K562 (cell line): ENCODE measurements around the gene RPS27. TPM values are rescaled to one million over a fixed set of nuclear protein-coding genes. Genes with fewer than 3 reads are reported as not detected.
A peak's percentile ranks its signal among the peaks of the same experiment; 100 is the strongest.

Source experiments
- CBFB ChIP-seq: sonication (generic); formaldehyde crosslinking; IDR thresholded peaks from 2 replicates; pipeline ENCODE4 v1.4.0; 2020; ENCODE audit warnings: mild to moderate bottlenecking, missing genetic modification reagents
- DACH1 ChIP-seq: fragments of 450-650 bp; IDR thresholded peaks from 2 replicates; pipeline ENCODE4 v1.6.1; 2018; ENCODE audit not compliant: partially characterized antibody
- E2F6 ChIP-seq, 2 experiments: IDR thresholded peaks; 2 replicates each; pipeline ENCODE4 v1.6.1; 2011; ENCODE audit warnings: borderline replicate concordance in 1 of 2, control low read depth in 1 of 2, low read depth in 1 of 2, low read length in 1 of 2, mild to moderate bottlenecking in 1 of 2, mixed read lengths in 1 of 2, moderate library complexity in 1 of 2; ENCODE audit not compliant: insufficient read depth in 1 of 2, insufficient read length in 1 of 2, poor library complexity in 1 of 2, severe bottlenecking in 1 of 2; ENCODE audit errors: extremely low read depth in 1 of 2
- GTF3C2 ChIP-seq: IDR thresholded peaks from 3 replicates; pipeline ENCODE4 v1.6.1; 2011; ENCODE audit warnings: borderline replicate concordance, mild to moderate bottlenecking, moderate library complexity; ENCODE audit not compliant: insufficient read length; ENCODE audit errors: extremely low read depth
- MCM7 ChIP-seq, 2 experiments: fragments of 450-650 bp; IDR thresholded peaks; 2 replicates each; pipeline ENCODE4 v1.6.1; 2016 to 2018
- MITF ChIP-seq: IDR thresholded peaks from 2 replicates; pipeline ENCODE4 v1.6.1; 2014; ENCODE audit warnings: antibody characterized with exemption
- MYBL2 ChIP-seq, 2 experiments: fragments of 450-650 bp in 1 of 2; sonication (generic) in 1 of 2; formaldehyde crosslinking in 1 of 2; IDR thresholded peaks; 2 replicates each; pipeline versions ENCODE4 v1.6.1 to v1.8.1; 2017 to 2022; ENCODE audit warnings: borderline replicate concordance in 1 of 2, inconsistent platforms in 1 of 2, low read depth in 1 of 2, mild to moderate bottlenecking in 1 of 2, missing genetic modification reagents in 1 of 2, moderate library complexity in 1 of 2
- PPARD ChIP-seq: fragments of 250-450 bp; sonication (Bioruptor Pico); IDR thresholded peaks from 2 replicates; pipeline ENCODE4 v1.8.0; 2022; ENCODE audit warnings: inconsistent platforms, mild to moderate bottlenecking, moderate library complexity
- RCOR1 ChIP-seq, 2 experiments: IDR thresholded peaks; 2 replicates each; pipeline ENCODE4 v1.6.1; 2012; ENCODE audit warnings: low read depth in 2 of 2, low read length in 2 of 2, borderline replicate concordance in 1 of 2, improper control_type of control experiment in 1 of 2
- RUNX1 ChIP-seq: sonication (generic); IDR thresholded peaks from 2 replicates; pipeline ENCODE4 v1.6.1; 2016; ENCODE audit warnings: antibody characterized with exemption, low read depth
- SNRNP70 ChIP-seq: fragments of 200-400 bp; formaldehyde crosslinking; optimal IDR thresholded peaks from 2 replicates; pipeline ENCODE3; 2017; ENCODE audit warnings: low read depth, low read length
- SP1 ChIP-seq: sonication (generic); formaldehyde crosslinking; IDR thresholded peaks from 2 replicates; pipeline ENCODE4 v1.8.1; 2022; ENCODE audit warnings: mild to moderate bottlenecking, missing genetic modification reagents
- SRSF7 ChIP-seq: fragments of 200-400 bp; formaldehyde crosslinking; optimal IDR thresholded peaks from 2 replicates; pipeline ENCODE3; 2017; ENCODE audit warnings: mild to moderate bottlenecking, low read depth, low read length
- SRSF9 ChIP-seq: fragments of 200-400 bp; formaldehyde crosslinking; IDR thresholded peaks from 2 replicates; pipeline ENCODE4 v1.6.1; 2017; ENCODE audit warnings: low read depth, low read length, borderline replicate concordance
- TBL1XR1 ChIP-seq, 2 experiments: IDR thresholded peaks; 2 replicates each; pipeline ENCODE4 v1.6.1; 2012; ENCODE audit warnings: improper control_type of control experiment in 2 of 2, low read length in 2 of 2, mild to moderate bottlenecking in 1 of 2
- TRIM28 ChIP-seq: fragments of 450-650 bp; IDR thresholded peaks from 2 replicates; pipeline ENCODE4 v1.6.1; 2017
- ZBTB33 ChIP-seq: sonication (generic); formaldehyde crosslinking; IDR thresholded peaks from 2 replicates; pipeline ENCODE4 v1.8.1; 2023; ENCODE audit warnings: mild to moderate bottlenecking, missing genetic modification reagents
- ZFP1 ChIP-seq: fragments of 450-650 bp; formaldehyde crosslinking; IDR thresholded peaks from 2 replicates; pipeline ENCODE4 v1.4.0; 2020; ENCODE audit warnings: mild to moderate bottlenecking, mixed read lengths
- ZNF324 ChIP-seq: fragments of 250-450 bp; sonication (Bioruptor Pico); IDR thresholded peaks from 2 replicates; pipeline ENCODE4 v1.4.0; 2020; ENCODE audit warnings: mild to moderate bottlenecking
- ZNF785 ChIP-seq: fragments of 250-450 bp; sonication (Bioruptor Pico); IDR thresholded peaks from 2 replicates; pipeline ENCODE4 v1.4.0; 2020; ENCODE audit warnings: mild to moderate bottlenecking
- ZNF79 ChIP-seq: fragments of 250-450 bp; sonication (Bioruptor Pico); IDR thresholded peaks from 2 replicates; pipeline ENCODE4 v1.4.0; 2020; ENCODE audit warnings: low read depth, mild to moderate bottlenecking, moderate library complexity
- polyA plus RNA-seq, 8 experiments: library from polyadenylated mRNA; depleted of rRNA in 4 of 8; stranded (reverse) in 5 of 8; unstranded in 3 of 8; fragments of >200 nt; fragmentation: Nextera tagmentation in 2 of 8; fragmentation: Illumina TruSeq in 1 of 8; extraction: Ambion mirVana in 2 of 8; extraction: Trizol in 1 of 8; gene quantifications; 2 replicates each; pipeline versions ENCODE4 v1.2.1 to v1.2.3, GENCODE V29; 2011 to 2014; ENCODE audit warnings: inconsistent platforms in 1 of 8, missing spikeins in 1 of 8
- total RNA-seq, 7 experiments: library from RNA; depleted of rRNA in 6 of 7; stranded (reverse); fragments of >200 nt in 6 of 7; fragmentation: Illumina TruSeq in 2 of 7; extraction: Trizol in 2 of 7; gene quantifications; 2 replicates each; pipeline versions ENCODE4 v1.2.1 to v1.2.3, GENCODE V29; 2011 to 2021; ENCODE audit warnings: low replicate concordance in 1 of 7

RPS27 gene
- total and polyA plus RNA-seq, 9 of the 15 experiments (the other 6 are each of a cell fraction or from before 2014, with no cell fraction given), result 2,091 to 9,377 (median 6,706) TPM

- peak; percentile 24 to 45 for TF ChIP-seq E2F6 (IDR thresholded peaks at IDR 0.05; ENCODE audit: borderline replicate concordance in 1 of 2, extremely low read depth in 1 of 2, insufficient read depth in 1 of 2, insufficient read length in 1 of 2, low read depth in 1 of 2, low read length in 1 of 2, poor library complexity in 1 of 2, severe bottlenecking in 1 of 2)
- TF ChIP-seq MYBL2 (IDR thresholded peaks at IDR 0.05; ENCODE audit: low read depth), result no peak
- no peak for TF ChIP-seq MYBL2 (CRISPR knock-in tag; IDR thresholded peaks at IDR 0.05; ENCODE audit: borderline replicate concordance)
- TF ChIP-seq MITF, result no peak
- TF ChIP-seq ZNF785 (CRISPR knock-in tag), result no peak
- no peak for TF ChIP-seq RUNX1
- TF ChIP-seq GTF3C2, result no peak
- no peak for TF ChIP-seq CBFB (CRISPR knock-in tag)
- TF ChIP-seq ZNF324 (CRISPR knock-in tag), result no peak
- TF ChIP-seq ZBTB33 (CRISPR knock-in tag), result no peak
- no peak for TF ChIP-seq PPARD (CRISPR knock-in tag)
- TF ChIP-seq TBL1XR1 (IDR thresholded peaks at IDR 0.05; ENCODE audit: low read length in 2 of 2), result peak in 1 of 2 experiments; percentile 47; a peak in 1 of 4 replicates
- TF ChIP-seq SRSF7, result no peak
- no peak for TF ChIP-seq TRIM28
- no peak for TF ChIP-seq SP1 (CRISPR knock-in tag)
- no peak for TF ChIP-seq DACH1
- no peak for TF ChIP-seq MCM7 (IDR thresholded peaks at IDR 0.05)
- no peak for TF ChIP-seq SNRNP70
- TF ChIP-seq RCOR1 (IDR thresholded peaks at IDR 0.05; ENCODE audit: borderline replicate concordance in 1 of 2, low read depth in 2 of 2, low read length in 2 of 2), result peak in 1 of 2 experiments; percentile 62; a peak in 2 of 4 replicates
- TF ChIP-seq SRSF9, result no peak
- TF ChIP-seq ZNF79 (CRISPR knock-in tag), result no peak
- no peak for TF ChIP-seq ZFP1
Measured at GRCh38 chr1:153946622-153947241, 43.8 kb upstream of the RPS27 start, which contains the start of gene DENND4B (continued).
